PFSK-1 (cell line): ENCODE results near the gene CD300LD.

Experiments used
- FOXP2 ChIP-seq: optimal IDR thresholded peaks from 2 replicates; pipeline ENCODE3; 2011; ENCODE audit warnings: borderline replicate concordance, control low read depth, inconsistent platforms; ENCODE audit not compliant: insufficient read depth; ENCODE audit errors: extremely low read length, extremely low read depth
- POLR2AphosphoS5 ChIP-seq: IDR thresholded peaks from 2 replicates; pipeline ENCODE4 v1.6.1; 2012; ENCODE audit warnings: low read depth, mild to moderate bottlenecking, control low read depth, low read length, moderate library complexity
- REST ChIP-seq, 2 experiments: IDR thresholded peaks; 2 replicates each; pipeline versions ENCODE4 v1.6.1 to v1.8.0; 2011 to 2012; ENCODE audit warnings: low read depth in 2 of 2, low read length in 2 of 2, control low read depth in 1 of 2, inconsistent platforms in 1 of 2, mild to moderate bottlenecking in 1 of 2, moderate library complexity in 1 of 2; ENCODE audit not compliant: insufficient read depth in 1 of 2
- SIN3A ChIP-seq: IDR thresholded peaks from 2 replicates; pipeline ENCODE4 v1.6.1; 2012; ENCODE audit warnings: mild to moderate bottlenecking, low read length, moderate library complexity, borderline replicate concordance; ENCODE audit not compliant: insufficient read depth
- TAF1 ChIP-seq: IDR thresholded peaks from 2 replicates; pipeline ENCODE4 v1.6.1; 2012; ENCODE audit warnings: low read length, control low read depth, borderline replicate concordance; ENCODE audit not compliant: insufficient read depth

The CD300LD gene

GRCh38 chr17:74625661-74626060, 33.6 kb upstream of the CD300LD start:
- no peak for TF ChIP-seq REST (IDR thresholded peaks at IDR 0.05; ENCODE audit: insufficient read depth in 1 of 2, low read depth in 2 of 2, low read length in 2 of 2)
- no peak for TF ChIP-seq TAF1
- no peak for TF ChIP-seq SIN3A
- no peak for TF ChIP-seq POLR2AphosphoS5
- no peak for TF ChIP-seq FOXP2

- no peak for TF ChIP-seq REST (IDR thresholded peaks at IDR 0.05; ENCODE audit: insufficient read depth in 1 of 2, low read depth in 2 of 2, low read length in 2 of 2)
- TF ChIP-seq SIN3A, result no peak
- no peak for TF ChIP-seq TAF1
- no peak for TF ChIP-seq FOXP2
- TF ChIP-seq POLR2AphosphoS5, result no peak
Observed at GRCh38 chr17:74624131-74624530, 32.0 kb upstream of the CD300LD start.

GRCh38 chr17:74623693-74624093, 31.6 kb upstream of the CD300LD start, which contains the start of gene CD300E:
Gene CD300E, minus strand, starts transcription at chr17:74623738. Its CDS starts 117 bp downstream, at chr17:74623621.
- TF ChIP-seq TAF1, result no peak
- TF ChIP-seq POLR2AphosphoS5, result no peak
- TF ChIP-seq SIN3A, result no peak
- no peak for TF ChIP-seq REST (IDR thresholded peaks at IDR 0.05; ENCODE audit: insufficient read depth in 1 of 2, low read depth in 2 of 2, low read length in 2 of 2)
- no peak for TF ChIP-seq FOXP2

- no peak for TF ChIP-seq TAF1
- no peak for TF ChIP-seq REST (IDR thresholded peaks at IDR 0.05; ENCODE audit: insufficient read depth in 1 of 2, low read depth in 2 of 2, low read length in 2 of 2)
- no peak for TF ChIP-seq SIN3A
- no peak for TF ChIP-seq POLR2AphosphoS5
- TF ChIP-seq FOXP2, result no peak
Observed at GRCh38 chr17:74619077-74619673, 27.1 kb upstream of the CD300LD start.
